ENCODE measurements around the gene TUBGCP6.

GRCh38 chr22:50175921-50176849 lies 68.6 kb downstream of the TUBGCP6 start:
- TF ChIP-seq CTCF (IDR thresholded peaks at IDR 0.05) (no peak), EP300 (IDR thresholded peaks at IDR 0.05) (no peak)

All from stomach (tissue), 4 donors.